ES-I3 (cell line): ENCODE data around the gene USB1.

Source experiments
- H3K36me3 ChIP-seq: 2 replicates; pipeline ENCODE4 v1.6.1; 2013; ENCODE audit warnings: mild to moderate bottlenecking, low read length, control low read depth, moderate library complexity; ENCODE audit not compliant: insufficient read depth
- H3K4me1 ChIP-seq: 2 replicates; pipeline ENCODE4 v1.6.1; 2013; ENCODE audit warnings: mild to moderate bottlenecking, control low read depth, low read length; ENCODE audit not compliant: insufficient read depth
- H3K9ac ChIP-seq: 2 replicates; pipeline ENCODE4 v1.6.1; 2013; ENCODE audit warnings: low read depth, mild to moderate bottlenecking, low read length, moderate library complexity
- H3K9me3 ChIP-seq: 2 replicates; pipeline ENCODE4 v1.6.1; 2013; ENCODE audit warnings: mild to moderate bottlenecking, low read length, moderate library complexity; ENCODE audit not compliant: control insufficient read depth, insufficient read depth

Gene USB1

GRCh38 chr16:57979006-57979585, 22.1 kb upstream of the USB1 start:
- Histone ChIP-seq H3K36me3 (no peaks in the 10 kb centered on the region), H3K9ac (no peak overlapping the region), H3K4me1 (peaks cover 8% of the 10 kb centered on the region; the same call in 1 of the 2 replicates), H3K9me3 (no peaks in the 10 kb centered on the region)

- H3K9me3 ChIP-seq, result no peaks in the 10 kb centered on the region
- no peak overlapping the region for H3K9ac ChIP-seq
- H3K36me3 ChIP-seq, result no peaks in the 10 kb centered on the region
- no peaks in the 10 kb centered on the region for H3K4me1 ChIP-seq
Measured at GRCh38 chr16:57981636-57982035, 19.6 kb upstream of the USB1 start.

GRCh38 chr16:57982385-57982784, 18.8 kb upstream of the USB1 start:
- H3K9me3 ChIP-seq, result no peaks in the 10 kb centered on the region
- no peaks in the 10 kb centered on the region for H3K4me1 ChIP-seq
- H3K9ac ChIP-seq, result no peak overlapping the region
- H3K36me3 ChIP-seq, result no peaks in the 10 kb centered on the region

GRCh38 chr16:57984443-57985203, 16.6 kb upstream of the USB1 start:
- H3K36me3 ChIP-seq, result no peaks in the 10 kb centered on the region
- H3K9ac ChIP-seq, result peak overlapping the region; percentile 69; the same call in 1 of the 2 replicates
- no peaks in the 10 kb centered on the region for H3K4me1 ChIP-seq
- no peaks in the 10 kb centered on the region for H3K9me3 ChIP-seq

GRCh38 chr16:57985204-57986181, 15.7 kb upstream of the USB1 start:
- Histone ChIP-seq H3K9me3 (no peaks in the 10 kb centered on the region), H3K4me1 (no peaks in the 10 kb centered on the region), H3K36me3 (no peaks in the 10 kb centered on the region), H3K9ac (peak overlapping the region; percentile 64; the same call in 1 of the 2 replicates)

- Histone ChIP-seq H3K9me3 (no peaks in the 10 kb centered on the region), H3K36me3 (no peaks in the 10 kb centered on the region), H3K4me1 (no peaks in the 10 kb centered on the region), H3K9ac (no peak overlapping the region)
Measured at GRCh38 chr16:57986196-57986595, 15.0 kb upstream of the USB1 start.

GRCh38 chr16:57987441-57988177, 13.6 kb upstream of the USB1 start:
- H3K36me3 ChIP-seq, result no peaks in the 10 kb centered on the region
- H3K4me1 ChIP-seq, result no peaks in the 10 kb centered on the region
- H3K9ac ChIP-seq, result no peak overlapping the region
- H3K9me3 ChIP-seq, result no peaks in the 10 kb centered on the region

GRCh38 chr16:57988929-57989328, 12.3 kb upstream of the USB1 start:
- H3K4me1 ChIP-seq, result no peaks in the 10 kb centered on the region; the same call in 1 of the 2 replicates
- no peak overlapping the region for H3K9ac ChIP-seq
- no peaks in the 10 kb centered on the region for H3K36me3 ChIP-seq

GRCh38 chr16:57991551-57992059, 9.6 kb upstream of the USB1 start:
- Histone ChIP-seq H3K9ac (no peak overlapping the region), H3K4me1 (peaks cover 3% of the 10 kb centered on the region; the same call in 1 of the 2 replicates), H3K9me3 (no peaks in the 10 kb centered on the region), H3K36me3 (no peaks in the 10 kb centered on the region)

More at GRCh38 chr16:57988929-57989328, 12.3 kb upstream of the USB1 start:
- no peaks in the 10 kb centered on the region for H3K9me3 ChIP-seq

GRCh38 chr16:57992084-57992483, 9.1 kb upstream of the USB1 start:
- Histone ChIP-seq H3K36me3 (no peaks in the 10 kb centered on the region), H3K4me1 (peaks cover 3% of the 10 kb centered on the region; the same call in 1 of the 2 replicates), H3K9ac (no peak overlapping the region), H3K9me3 (no peaks in the 10 kb centered on the region)

GRCh38 chr16:57993438-57993837, 7.8 kb upstream of the USB1 start:
- Histone ChIP-seq H3K4me1 (peaks cover 7% of the 10 kb centered on the region; the same call in 1 of the 2 replicates), H3K36me3 (no peaks in the 10 kb centered on the region), H3K9me3 (no peaks in the 10 kb centered on the region), H3K9ac (no peak overlapping the region)

- H3K4me1 ChIP-seq, result peaks cover 10% of the 10 kb centered on the region
- H3K36me3 ChIP-seq, result no peaks in the 10 kb centered on the region
- no peaks in the 10 kb centered on the region for H3K9me3 ChIP-seq
- no peak overlapping the region for H3K9ac ChIP-seq
Measured at GRCh38 chr16:57993897-57994296, 7.3 kb upstream of the USB1 start.

- Histone ChIP-seq H3K9me3 (no peaks in the 10 kb centered on the region), H3K9ac (no peak overlapping the region), H3K36me3 (no peaks in the 10 kb centered on the region), H3K4me1 (peaks cover 14% of the 10 kb centered on the region)
Measured at GRCh38 chr16:57994361-57994760, 6.8 kb upstream of the USB1 start.
